ENCODE results near the gene HOXA4. TPM values are rescaled to one million over a fixed set of nuclear protein-coding genes. Genes with fewer than 3 reads are reported as not detected.

HOXA4 gene
- total and polyA plus RNA-seq, 2 of the 8 experiments (the other 6 are each of a cell fraction or from before 2014, with no cell fraction given), result not detected

GRCh38 chr7:27100694-27101170 is 29.8 kb downstream of the HOXA4 start (continued):
- TF ChIP-seq ATF2 (IDR thresholded peaks at IDR 0.05; ENCODE audit: low read length), result peak; percentile 55; the same call in 1 of the 2 replicates
